Effector memory CD8-positive, alpha-beta T cell (primary cell): ENCODE measurements around the gene RTCA.

ENCODE experiments used
- ATAC-seq: fragments of 150-1000 bp; cut with Tn5 transposase; replicated peaks from 2 replicates; pipeline ENCODE4 v1.10.0; 2021; ENCODE audit warnings: mild to moderate bottlenecking, moderate library complexity
- DNase-seq, 3 experiments: peaks; one replicate each; pipeline ENCODE4 v3.0.0; 2021
- H3K27ac Mint-ChIP-seq, 2 donors: one replicate each; pipeline ENCODE4 v1.8.0; 2022; ENCODE audit warnings: mild to moderate bottlenecking in 2 of 2, mixed read lengths in 2 of 2, moderate library complexity in 2 of 2
- H3K27me3 Mint-ChIP-seq, 2 donors: one replicate each; pipeline ENCODE4 v1.8.0; 2022; ENCODE audit warnings: mixed read lengths in 2 of 2
- H3K36me3 Mint-ChIP-seq: one replicate; pipeline ENCODE4 v1.8.0; 2022; ENCODE audit warnings: mild to moderate bottlenecking, moderate library complexity, mixed read lengths; ENCODE audit not compliant: insufficient read depth
- H3K4me1 Mint-ChIP-seq, 2 donors: one replicate each; pipeline ENCODE4 v1.8.0; 2022; ENCODE audit warnings: low read depth in 2 of 2, mixed read lengths in 2 of 2
- H3K4me3 Mint-ChIP-seq, 2 donors: one replicate each; pipeline ENCODE4 v1.8.0; 2022; ENCODE audit warnings: mild to moderate bottlenecking in 2 of 2, mixed read lengths in 2 of 2, moderate library complexity in 2 of 2
- H3K9me3 Mint-ChIP-seq, 2 donors: one replicate each; pipeline ENCODE4 v1.8.0; 2022; ENCODE audit warnings: mixed read lengths in 2 of 2

The RTCA gene

GRCh38 chr1:100300691-100301090, 34.7 kb downstream of the RTCA start:
- H3K27me3 Mint-ChIP-seq = no peaks in the 10 kb centered on the region

GRCh38 chr1:100302739-100303138, 36.7 kb downstream of the RTCA start:
- Mint-ChIP-seq H3K36me3 (no peaks in the 10 kb centered on the region), H3K27me3 (no peaks in the 10 kb centered on the region), H3K9me3 (no peaks in the 10 kb centered on the region), H3K4me1 (peaks cover 9 to 15% of the 10 kb centered on the region in 2 donors), H3K4me3 (no peak overlapping the region), H3K27ac (no peak overlapping the region)
- DNase-seq (no peak), ATAC-seq (no peak)

More at GRCh38 chr1:100300691-100301090, 34.7 kb downstream of the RTCA start:
- DNase-seq = no peak
- no peak for ATAC-seq
- no peaks in the 10 kb centered on the region for H3K9me3 Mint-ChIP-seq
- H3K36me3 Mint-ChIP-seq = no peaks in the 10 kb centered on the region
- no peak overlapping the region for H3K4me3 Mint-ChIP-seq
- H3K27ac Mint-ChIP-seq = peak overlapping the region in 1 of 2 donors; percentile 9
- H3K4me1 Mint-ChIP-seq = peaks cover 8 to 10% of the 10 kb centered on the region in 2 donors

- DNase-seq (no peak), ATAC-seq (no peak)
- Mint-ChIP-seq H3K9me3 (no peaks in the 10 kb centered on the region), H3K27me3 (no peaks in the 10 kb centered on the region), H3K27ac (no peak overlapping the region), H3K4me1 (peaks cover 7 to 12% of the 10 kb centered on the region in 2 donors), H3K4me3 (no peak overlapping the region), H3K36me3 (no peaks in the 10 kb centered on the region)
Observed at GRCh38 chr1:100304227-100304626, 38.2 kb downstream of the RTCA start.

- ATAC-seq (no peak), DNase-seq (no peak)
- Mint-ChIP-seq H3K4me3 (no peak overlapping the region), H3K27ac (no peak overlapping the region), H3K27me3 (no peaks in the 10 kb centered on the region), H3K4me1 (peaks cover 1 to 6% of the 10 kb centered on the region in 2 donors), H3K9me3 (no peaks in the 10 kb centered on the region), H3K36me3 (no peaks in the 10 kb centered on the region)
Observed at GRCh38 chr1:100304921-100305320, 38.9 kb downstream of the RTCA start.

GRCh38 chr1:100305954-100306353, 39.9 kb downstream of the RTCA start:
- H3K36me3 Mint-ChIP-seq = no peaks in the 10 kb centered on the region
- H3K9me3 Mint-ChIP-seq = no peaks in the 10 kb centered on the region
- peaks cover 1 to 6% of the 10 kb centered on the region in 2 donors for H3K4me1 Mint-ChIP-seq
- H3K27ac Mint-ChIP-seq = no peak overlapping the region
- no peaks in the 10 kb centered on the region for H3K27me3 Mint-ChIP-seq
- H3K4me3 Mint-ChIP-seq = no peak overlapping the region
- DNase-seq = no peak
- ATAC-seq = no peak

GRCh38 chr1:100306735-100307313, 40.8 kb downstream of the RTCA start:
- no peak for DNase-seq
- Mint-ChIP-seq H3K9me3 (no peaks in the 10 kb centered on the region), H3K4me1 (peaks cover 1 to 6% of the 10 kb centered on the region in 2 donors), H3K4me3 (no peak overlapping the region), H3K27ac (peak overlapping the region in 1 of 2 donors; percentile 20), H3K27me3 (no peaks in the 10 kb centered on the region), H3K36me3 (no peaks in the 10 kb centered on the region)
- peak; percentile 19 for ATAC-seq

GRCh38 chr1:100308777-100309176, 42.8 kb downstream of the RTCA start:
- peaks cover 1 to 6% of the 10 kb centered on the region in 2 donors for H3K4me1 Mint-ChIP-seq
- no peak overlapping the region for H3K27ac Mint-ChIP-seq
- H3K9me3 Mint-ChIP-seq = no peaks in the 10 kb centered on the region
- no peak overlapping the region for H3K4me3 Mint-ChIP-seq
- H3K27me3 Mint-ChIP-seq = no peaks in the 10 kb centered on the region
- ATAC-seq = no peak
- DNase-seq = no peak
- H3K36me3 Mint-ChIP-seq = no peaks in the 10 kb centered on the region

- Mint-ChIP-seq H3K27me3 (no peaks in the 10 kb centered on the region), H3K36me3 (no peaks in the 10 kb centered on the region), H3K27ac (no peak overlapping the region), H3K9me3 (no peaks in the 10 kb centered on the region), H3K4me3 (no peak overlapping the region), H3K4me1 (peaks cover 1 to 6% of the 10 kb centered on the region in 2 donors)
- ATAC-seq = no peak
- DNase-seq = no peak
Observed at GRCh38 chr1:100309863-100310262, 43.8 kb downstream of the RTCA start.

- H3K27ac Mint-ChIP-seq = no peak overlapping the region
- no peaks in the 10 kb centered on the region for H3K27me3 Mint-ChIP-seq
- ATAC-seq (no peak), DNase-seq (no peak)
- no peak overlapping the region for H3K4me3 Mint-ChIP-seq
- H3K9me3 Mint-ChIP-seq = no peaks in the 10 kb centered on the region
- no peaks in the 10 kb centered on the region for H3K36me3 Mint-ChIP-seq
- no peaks in the 10 kb centered on the region for H3K4me1 Mint-ChIP-seq
Observed at GRCh38 chr1:100313382-100313781, 47.4 kb downstream of the RTCA start.

GRCh38 chr1:100316622-100317021, 50.6 kb downstream of the RTCA start:
- H3K9me3 Mint-ChIP-seq = peaks cover 4 to 9% of the 10 kb centered on the region in 2 donors
- H3K4me3 Mint-ChIP-seq = no peak overlapping the region
- no peaks in the 10 kb centered on the region for H3K36me3 Mint-ChIP-seq
- no peak for ATAC-seq
- H3K27me3 Mint-ChIP-seq = no peaks in the 10 kb centered on the region
- H3K4me1 Mint-ChIP-seq = no peaks in the 10 kb centered on the region
- H3K27ac Mint-ChIP-seq = no peak overlapping the region
- no peak for DNase-seq

GRCh38 chr1:100320311-100321099, 54.5 kb downstream of the RTCA start:
- no peaks in the 10 kb centered on the region for H3K27me3 Mint-ChIP-seq
- H3K27ac Mint-ChIP-seq = no peak overlapping the region
- ATAC-seq = no peak
- no peaks in the 10 kb centered on the region for H3K36me3 Mint-ChIP-seq
- H3K4me1 Mint-ChIP-seq = no peaks in the 10 kb centered on the region
- H3K4me3 Mint-ChIP-seq = no peak overlapping the region
- H3K9me3 Mint-ChIP-seq = peaks cover 4 to 9% of the 10 kb centered on the region in 2 donors
- no peak for DNase-seq

GRCh38 chr1:100321100-100321493, 55.1 kb downstream of the RTCA start:
- Mint-ChIP-seq H3K9me3 (peaks cover 4 to 9% of the 10 kb centered on the region in 2 donors), H3K4me3 (no peak overlapping the region), H3K36me3 (no peaks in the 10 kb centered on the region), H3K27ac (no peak overlapping the region), H3K4me1 (no peaks in the 10 kb centered on the region), H3K27me3 (no peaks in the 10 kb centered on the region)
- ATAC-seq (no peak), DNase-seq (no peak)

GRCh38 chr1:100321506-100321905, 55.5 kb downstream of the RTCA start:
- Mint-ChIP-seq H3K27ac (no peak overlapping the region), H3K9me3 (peaks cover 4 to 9% of the 10 kb centered on the region in 2 donors), H3K4me3 (no peak overlapping the region)

More at GRCh38 chr1:100321506-100321905, 55.5 kb downstream of the RTCA start:
- no peaks in the 10 kb centered on the region for H3K27me3 Mint-ChIP-seq
- no peak for ATAC-seq
- H3K4me1 Mint-ChIP-seq = no peaks in the 10 kb centered on the region
- DNase-seq = no peak
- H3K36me3 Mint-ChIP-seq = no peaks in the 10 kb centered on the region
